ENCODE results near the gene CEP68.

Gene CEP68

DNA sequence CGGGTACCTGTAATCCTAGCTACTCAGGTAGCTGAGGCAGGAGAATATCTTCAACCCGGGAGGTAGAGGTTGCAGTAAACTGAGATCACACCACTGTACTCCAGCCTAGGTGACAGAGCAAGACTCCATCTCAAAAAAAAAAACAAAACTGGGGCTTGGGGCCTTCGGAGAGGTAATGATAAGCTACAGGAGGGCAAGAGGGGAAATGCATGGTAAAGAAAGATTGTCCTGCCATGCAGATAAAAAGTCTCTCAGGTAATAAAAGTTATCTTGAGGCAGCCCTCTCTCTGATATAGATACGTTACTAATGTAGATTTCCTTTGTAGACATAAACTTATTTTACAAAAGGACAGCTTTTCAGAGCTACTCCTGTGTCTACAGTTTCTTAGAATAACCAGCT is 77.4 kb downstream of the CEP68 start:
- no peak for DNase-seq

DNA sequence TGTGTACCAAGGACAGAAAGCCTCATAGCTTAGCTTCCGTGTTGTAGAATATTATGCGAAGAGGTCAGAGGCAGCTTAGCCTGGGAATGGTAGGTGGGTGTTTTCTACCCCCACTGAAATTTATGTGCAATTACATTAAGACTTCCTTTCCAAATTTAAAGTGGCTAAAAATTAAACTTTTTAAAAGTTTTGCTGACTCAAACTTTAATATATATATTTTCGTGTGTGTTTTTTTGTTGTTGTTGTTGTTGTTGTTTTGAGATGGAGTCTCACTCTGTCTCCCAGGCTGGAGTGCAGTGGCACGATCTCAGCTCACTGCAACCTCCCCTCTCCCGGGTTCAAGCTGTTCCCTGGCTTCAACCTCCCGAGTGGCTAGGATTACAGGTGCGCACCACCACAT is 77.9 kb downstream of the CEP68 start:
- no peak for DNase-seq

DNA sequence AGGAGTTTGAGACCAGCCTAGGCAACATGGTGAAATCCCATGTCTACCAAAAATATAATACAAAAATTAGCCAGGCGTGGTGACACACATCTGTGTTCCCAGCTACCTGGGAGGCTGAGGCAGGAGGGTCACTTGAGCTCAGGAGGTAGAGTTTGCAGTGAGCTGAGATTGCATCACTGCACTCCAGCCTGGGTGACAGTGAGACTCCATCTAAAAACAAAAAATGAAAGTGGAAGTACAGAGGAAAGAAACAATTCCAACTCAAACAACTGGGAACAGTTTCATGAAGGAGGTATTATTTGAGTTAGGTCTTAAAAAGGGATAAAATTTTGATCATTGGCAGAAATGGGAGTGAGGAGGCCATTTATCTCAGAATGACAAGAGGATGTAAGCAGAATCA is 80.0 kb downstream of the CEP68 start:
- no peak for DNase-seq
